ENCODE measurements around the gene SULF2.

SULF2 gene

DNA sequence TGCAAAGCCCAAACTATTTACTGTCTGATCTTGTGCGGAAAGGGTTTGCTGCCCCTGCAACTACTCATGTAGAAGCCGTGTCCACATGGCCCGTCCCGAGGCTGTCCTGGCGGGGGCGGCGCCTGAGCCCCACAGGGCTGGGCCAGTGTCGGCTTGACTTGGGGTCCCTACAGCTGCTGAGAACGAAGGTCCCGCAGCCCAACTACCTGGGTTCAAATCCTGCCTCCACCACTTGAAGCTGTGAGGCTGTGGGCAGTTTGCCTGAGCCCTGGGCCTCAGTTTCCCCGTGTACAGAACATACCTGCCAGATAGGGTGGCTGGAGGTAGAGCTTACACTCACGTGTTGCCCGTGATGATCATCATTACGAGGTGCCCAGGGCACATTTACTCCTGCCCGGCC is 111.1 kb downstream of the SULF2 start:
- FAIRE-seq (no peak), DNase-seq (ENCODE audit: insufficient read length, low spot score) (no peak)
- TF ChIP-seq, protein P1, sequence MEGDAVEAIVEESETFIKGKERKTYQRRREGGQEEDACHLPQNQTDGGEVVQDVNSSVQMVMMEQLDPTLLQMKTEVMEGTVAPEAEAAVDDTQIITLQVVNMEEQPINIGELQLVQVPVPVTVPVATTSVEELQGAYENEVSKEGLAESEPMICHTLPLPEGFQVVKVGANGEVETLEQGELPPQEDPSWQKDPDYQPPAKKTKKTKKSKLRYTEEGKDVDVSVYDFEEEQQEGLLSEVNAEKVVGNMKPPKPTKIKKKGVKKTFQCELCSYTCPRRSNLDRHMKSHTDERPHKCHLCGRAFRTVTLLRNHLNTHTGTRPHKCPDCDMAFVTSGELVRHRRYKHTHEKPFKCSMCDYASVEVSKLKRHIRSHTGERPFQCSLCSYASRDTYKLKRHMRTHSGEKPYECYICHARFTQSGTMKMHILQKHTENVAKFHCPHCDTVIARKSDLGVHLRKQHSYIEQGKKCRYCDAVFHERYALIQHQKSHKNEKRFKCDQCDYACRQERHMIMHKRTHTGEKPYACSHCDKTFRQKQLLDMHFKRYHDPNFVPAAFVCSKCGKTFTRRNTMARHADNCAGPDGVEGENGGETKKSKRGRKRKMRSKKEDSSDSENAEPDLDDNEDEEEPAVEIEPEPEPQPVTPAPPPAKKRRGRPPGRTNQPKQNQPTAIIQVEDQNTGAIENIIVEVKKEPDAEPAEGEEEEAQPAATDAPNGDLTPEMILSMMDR (IDR thresholded peaks at IDR 0.05; ENCODE audit: insufficient read depth, missing control alignments) = no peak

DNA sequence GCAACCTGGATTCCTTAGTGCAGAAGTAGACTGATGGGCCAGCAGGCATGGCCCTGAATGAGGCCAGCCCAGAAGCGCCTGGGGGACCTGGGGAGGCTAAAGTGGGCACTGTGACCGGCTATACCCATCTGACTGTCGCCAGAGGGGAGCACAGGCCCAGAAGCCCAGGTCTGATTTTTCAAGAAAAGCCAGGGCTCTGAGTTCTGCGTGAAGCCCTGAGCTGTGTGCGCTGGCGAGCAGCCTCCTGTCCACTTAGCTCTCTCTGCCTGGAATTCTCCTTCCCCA is 111.7 kb downstream of the SULF2 start:
- DNase-seq (ENCODE audit: insufficient read length, low spot score) (no peak), FAIRE-seq (no peak)
- TF ChIP-seq, protein P1 (IDR thresholded peaks at IDR 0.05; ENCODE audit: insufficient read depth, missing control alignments) = no peak

DNA sequence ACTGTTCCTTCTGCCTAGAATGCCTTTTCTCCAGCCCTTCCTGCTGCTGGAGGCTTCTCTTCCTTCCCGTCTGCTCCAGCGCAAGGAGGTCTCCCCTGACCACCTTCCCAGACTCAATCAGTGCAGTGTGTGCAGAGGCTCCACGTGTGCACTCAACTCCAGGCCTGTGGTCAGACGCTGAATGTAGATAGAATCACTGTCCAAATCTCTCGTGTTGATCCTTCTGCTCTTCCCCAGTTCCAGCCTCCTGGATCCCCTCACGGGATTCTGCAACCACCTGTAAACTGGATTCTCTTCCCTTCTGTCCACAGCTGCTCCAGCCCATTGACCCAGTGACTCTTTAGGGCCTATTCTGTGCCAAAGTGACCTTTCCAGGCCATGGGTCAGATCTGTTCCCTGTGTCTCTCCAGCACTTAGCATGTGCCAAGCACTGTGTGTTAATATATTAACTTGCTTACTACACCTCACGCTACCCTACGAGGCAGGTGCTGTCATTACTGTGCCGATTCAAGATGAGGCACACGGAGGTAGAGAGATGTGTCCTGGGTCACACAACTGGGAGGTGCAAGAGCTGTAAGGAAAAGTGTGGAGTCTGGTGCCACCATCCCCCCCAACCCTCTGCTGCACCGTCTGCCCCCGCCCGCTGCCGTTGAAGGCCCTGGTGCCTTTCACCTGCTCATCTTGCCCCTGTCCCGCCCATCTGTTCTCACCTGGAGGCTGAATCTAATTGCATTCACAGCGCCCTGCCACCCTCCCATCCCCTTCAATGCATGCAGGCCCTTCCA is 112.2 kb downstream of the SULF2 start:
- DNase-seq (ENCODE audit: insufficient read length, low spot score) (no peak), FAIRE-seq (no peak)
- TF ChIP-seq, protein P1 (IDR thresholded peaks at IDR 0.05; ENCODE audit: insufficient read depth, missing control alignments) = no peak

DNA sequence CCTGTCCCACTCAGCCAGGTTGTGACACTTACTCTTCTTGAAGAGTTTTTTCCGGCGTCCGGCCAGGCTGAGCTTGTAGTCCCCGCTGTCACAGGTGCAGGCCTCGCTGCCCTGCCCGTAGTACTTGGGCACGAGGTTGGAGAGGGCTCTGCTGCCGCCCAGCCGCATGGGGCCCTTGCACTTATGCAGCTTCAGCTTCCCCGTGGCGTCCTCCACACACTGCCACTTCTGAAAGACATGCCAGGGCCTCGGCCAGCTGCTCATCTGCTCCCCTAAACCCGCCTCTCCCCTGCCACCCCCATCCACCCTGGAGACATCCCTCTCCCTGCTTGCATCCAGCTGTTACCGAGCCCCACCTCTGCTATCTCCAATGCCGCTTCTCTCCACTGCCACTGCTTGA is 113.1 kb downstream of the SULF2 start:
- TF ChIP-seq, protein P1 (IDR thresholded peaks at IDR 0.05; ENCODE audit: insufficient read depth, missing control alignments) = no peak
- no peak for FAIRE-seq

DNA sequence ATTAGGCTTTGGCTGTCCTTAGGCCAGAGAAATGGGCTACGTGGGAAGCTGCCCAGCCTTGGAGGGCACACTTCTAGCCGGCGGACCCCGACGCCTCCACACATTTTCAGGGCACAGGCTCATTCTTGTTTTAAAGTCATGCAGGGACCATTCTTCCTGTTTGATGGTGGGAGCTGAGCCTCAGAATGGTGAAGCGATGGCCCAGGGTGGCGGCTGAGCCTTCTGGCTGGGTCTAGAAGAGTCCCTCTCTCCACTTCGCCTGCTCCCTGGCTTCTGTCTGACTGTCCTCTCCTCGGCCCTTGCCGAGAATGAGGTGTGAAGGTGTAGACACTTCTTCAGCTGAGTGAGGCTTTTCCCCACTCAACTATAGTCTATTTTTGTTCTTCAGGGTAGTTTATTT is 114.4 kb downstream of the SULF2 start:
- DNase-seq (ENCODE audit: insufficient read length, low spot score) (no peak), FAIRE-seq (no peak)
- TF ChIP-seq, protein P1 (IDR thresholded peaks at IDR 0.05; ENCODE audit: insufficient read depth, missing control alignments) = no peak

More for the DNA sequence above, 113.1 kb downstream of the SULF2 start:
- no peak for DNase-seq (ENCODE audit: insufficient read length, low spot score)

DNA sequence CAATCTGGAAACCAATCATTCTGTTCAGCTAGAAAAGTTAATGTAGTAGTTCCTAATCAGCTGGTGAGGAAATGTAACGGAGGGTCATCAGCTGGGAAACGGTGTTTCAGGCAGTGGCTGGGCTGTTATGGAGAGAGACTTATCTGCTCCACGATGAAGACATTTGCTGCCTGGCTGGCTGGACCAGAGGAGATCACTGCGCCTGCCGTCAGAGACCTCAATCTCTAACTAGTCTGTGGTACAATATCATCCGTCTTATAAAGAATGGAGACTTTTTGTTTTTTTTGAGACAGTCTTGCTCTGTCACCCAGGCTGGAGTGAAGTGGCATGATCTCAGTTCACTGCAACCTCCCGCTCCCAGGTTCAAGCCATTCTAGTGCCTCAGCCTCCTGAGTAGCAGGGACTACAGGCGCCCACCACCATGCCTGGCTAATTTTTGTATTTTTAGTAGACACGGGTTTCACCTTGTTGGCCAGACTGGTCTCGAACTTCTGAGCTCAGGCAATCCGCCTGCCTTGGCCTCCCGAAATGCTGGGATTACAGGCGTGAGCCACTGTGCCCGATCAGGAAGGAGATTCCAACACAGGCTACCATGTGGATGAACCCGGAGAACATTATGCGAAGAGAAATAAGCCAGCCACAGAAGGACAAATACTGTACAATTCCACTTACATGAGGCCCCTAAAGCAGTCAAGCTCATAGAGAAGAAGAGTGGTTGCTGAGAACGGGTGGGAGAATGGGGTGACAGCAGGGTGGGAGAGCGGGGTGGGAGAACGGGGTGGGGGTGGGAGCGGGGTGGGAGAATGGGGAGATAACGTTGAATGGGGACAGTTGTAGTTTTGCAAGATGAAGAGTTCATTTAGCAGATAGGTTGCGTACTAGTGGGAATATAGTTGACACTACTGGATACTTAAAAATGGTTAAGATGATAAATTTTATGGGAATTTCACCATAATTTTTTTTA is 115.1 kb downstream of the SULF2 start:
- TF ChIP-seq, protein P1 (IDR thresholded peaks at IDR 0.05; ENCODE audit: insufficient read depth, missing control alignments) = no peak
- FAIRE-seq = no peak

More for the DNA sequence above, 115.1 kb downstream of the SULF2 start:
- no peak for DNase-seq (ENCODE audit: insufficient read length, low spot score)
